HG02938 (cell line): ENCODE results near the gene MRPL32.
"Not testable (repeated sequence)": the region's sequence is repeated elsewhere in the genome, so short reads cannot be mapped to it uniquely, and the experiment has no call there.

Experiments
- ATAC-seq: cut with Tn5 transposase; IDR thresholded peaks from one replicate; pipeline ENCODE4 v1.9.1; 2021; ENCODE audit warnings: mild to moderate bottlenecking, moderate library complexity; ENCODE audit not compliant: unreplicated experiment

Gene MRPL32

DNA sequence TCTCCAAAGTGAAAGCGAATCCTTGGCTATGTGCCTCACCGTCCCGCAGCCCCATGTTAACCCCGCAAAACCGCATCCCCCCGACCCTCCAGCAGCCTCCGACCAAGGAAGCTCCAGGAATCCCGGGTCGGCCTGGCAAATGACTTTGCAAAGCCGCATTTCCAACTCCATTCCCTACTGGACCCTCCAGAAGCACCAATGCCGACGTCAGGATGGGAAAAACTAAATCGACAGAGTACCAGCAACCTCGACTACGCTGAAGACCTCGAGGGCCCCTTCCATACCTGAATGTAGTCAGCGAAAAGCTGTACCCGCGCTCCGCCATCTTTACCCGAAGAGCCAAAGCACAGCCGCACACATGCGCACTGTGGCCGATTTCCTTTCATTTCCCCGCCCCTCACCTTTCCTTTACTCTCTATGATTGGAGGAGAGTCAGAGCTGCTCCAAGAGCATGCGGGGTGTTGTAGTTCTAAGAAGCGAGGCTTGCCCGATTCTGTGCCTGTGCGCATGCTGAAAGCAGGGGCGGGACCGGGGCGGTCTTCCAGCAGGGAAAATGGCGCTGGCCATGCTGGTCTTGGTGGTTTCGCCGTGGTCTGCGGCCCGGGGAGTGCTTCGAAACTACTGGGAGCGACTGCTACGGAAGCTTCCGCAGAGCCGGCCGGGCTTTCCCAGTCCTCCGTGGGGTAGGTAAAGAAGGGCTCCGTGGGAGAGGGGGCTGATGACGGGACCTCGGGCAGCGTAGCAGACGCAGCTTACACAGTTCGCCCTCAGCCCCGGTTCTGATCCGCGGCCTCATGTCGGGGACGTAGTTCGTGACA is at the start of gene MRPL32, which contains the start of gene PSMA2:
TSS of gene MRPL32 (plus strand) at position 543 of the 818 bp plus-strand sequence. CDS start at position 554, 11 bp downstream.
TSS of gene PSMA2 (minus strand) at position 341 of the 818 bp plus-strand sequence. CDS start at position 325, 16 bp downstream.
- ATAC-seq: peak; percentile 100

DNA sequence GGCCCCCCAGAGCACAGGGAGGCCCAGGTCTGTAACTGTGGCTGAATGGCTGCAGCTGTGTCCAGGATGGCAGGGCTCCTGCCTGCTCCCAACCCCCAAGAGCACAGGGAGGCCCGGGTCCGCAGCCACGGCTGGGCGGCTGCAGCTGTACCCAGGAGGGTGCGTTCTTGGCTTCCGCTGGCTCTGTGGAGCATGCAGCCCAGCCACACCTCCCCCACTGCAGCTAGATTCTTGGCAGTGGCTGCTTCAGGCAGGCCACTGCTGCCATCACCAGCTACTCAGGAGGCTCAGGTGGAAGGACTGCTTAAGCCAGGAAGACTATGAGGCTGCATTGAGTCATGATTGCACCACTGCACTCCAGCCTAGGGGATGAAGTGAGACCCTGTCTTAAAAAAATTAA is 48.2 kb upstream of the MRPL32 start:
- ATAC-seq: no peak

DNA sequence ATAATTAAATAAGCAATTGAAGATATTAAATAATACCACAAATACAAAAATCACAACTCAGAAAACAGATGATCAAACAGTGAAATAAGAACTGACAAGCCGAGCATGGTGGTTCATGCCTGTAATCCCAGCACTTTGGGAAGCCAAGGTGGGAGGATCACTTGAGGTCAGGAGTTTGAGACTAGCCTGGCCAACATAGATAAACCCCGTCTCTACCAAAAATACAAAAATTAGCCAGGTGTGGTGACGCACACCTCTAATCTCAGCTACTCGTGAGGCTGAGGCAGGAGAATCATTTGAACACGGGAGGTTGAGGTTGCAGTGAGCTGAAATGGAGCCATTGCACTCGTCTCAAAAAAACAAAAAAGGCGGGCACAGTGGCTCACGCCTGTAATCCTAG is 47.0 kb upstream of the MRPL32 start:
- ATAC-seq: not testable (repeated sequence)

DNA sequence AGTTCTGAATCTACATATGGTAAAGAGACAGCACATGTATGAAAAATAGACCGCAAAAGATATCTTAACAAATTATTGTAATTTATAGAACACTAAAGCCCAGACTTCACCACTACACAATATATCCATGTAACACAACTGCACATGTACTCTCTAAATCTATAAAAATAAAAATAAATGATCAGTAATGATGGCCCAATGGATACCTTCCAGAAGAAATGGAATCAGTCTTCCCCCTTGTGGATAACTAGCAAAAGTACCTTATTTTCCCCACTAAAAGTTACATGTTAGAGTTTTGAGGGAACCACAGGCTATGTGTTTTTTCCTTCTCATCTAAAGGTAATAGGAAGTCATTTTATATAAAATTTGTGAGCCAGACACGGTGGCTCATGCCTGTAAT is 46.0 kb upstream of the MRPL32 start:
- no peak for ATAC-seq

DNA sequence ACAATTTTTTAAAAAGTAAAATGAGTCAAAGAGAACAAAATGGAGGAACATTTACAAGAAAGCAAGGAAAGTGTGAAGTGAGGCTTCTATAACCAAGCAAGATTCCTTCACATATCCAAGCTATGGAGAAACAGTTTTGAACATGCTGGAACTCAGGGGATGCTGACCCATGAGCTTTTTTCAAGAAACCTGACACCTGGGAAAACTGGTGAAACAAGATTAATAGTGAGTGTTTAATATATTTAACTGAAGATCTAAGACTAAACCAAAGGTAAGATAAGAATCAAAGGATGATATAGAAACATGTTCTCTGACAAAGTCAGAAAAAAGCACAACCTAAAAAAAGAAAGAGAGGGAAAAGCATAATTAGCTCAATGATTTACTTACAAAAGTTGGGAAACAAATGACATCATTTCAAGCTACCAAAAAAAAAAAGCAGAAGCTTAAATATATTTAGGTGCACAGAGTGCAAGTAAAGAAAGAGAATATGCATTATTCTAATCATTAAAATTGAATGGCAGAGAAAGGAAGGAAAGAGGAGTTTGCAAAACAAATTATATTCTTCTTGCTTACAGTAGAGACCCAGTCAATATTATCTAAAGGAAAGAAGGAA is 45.2 kb upstream of the MRPL32 start:
- no peak for ATAC-seq

DNA sequence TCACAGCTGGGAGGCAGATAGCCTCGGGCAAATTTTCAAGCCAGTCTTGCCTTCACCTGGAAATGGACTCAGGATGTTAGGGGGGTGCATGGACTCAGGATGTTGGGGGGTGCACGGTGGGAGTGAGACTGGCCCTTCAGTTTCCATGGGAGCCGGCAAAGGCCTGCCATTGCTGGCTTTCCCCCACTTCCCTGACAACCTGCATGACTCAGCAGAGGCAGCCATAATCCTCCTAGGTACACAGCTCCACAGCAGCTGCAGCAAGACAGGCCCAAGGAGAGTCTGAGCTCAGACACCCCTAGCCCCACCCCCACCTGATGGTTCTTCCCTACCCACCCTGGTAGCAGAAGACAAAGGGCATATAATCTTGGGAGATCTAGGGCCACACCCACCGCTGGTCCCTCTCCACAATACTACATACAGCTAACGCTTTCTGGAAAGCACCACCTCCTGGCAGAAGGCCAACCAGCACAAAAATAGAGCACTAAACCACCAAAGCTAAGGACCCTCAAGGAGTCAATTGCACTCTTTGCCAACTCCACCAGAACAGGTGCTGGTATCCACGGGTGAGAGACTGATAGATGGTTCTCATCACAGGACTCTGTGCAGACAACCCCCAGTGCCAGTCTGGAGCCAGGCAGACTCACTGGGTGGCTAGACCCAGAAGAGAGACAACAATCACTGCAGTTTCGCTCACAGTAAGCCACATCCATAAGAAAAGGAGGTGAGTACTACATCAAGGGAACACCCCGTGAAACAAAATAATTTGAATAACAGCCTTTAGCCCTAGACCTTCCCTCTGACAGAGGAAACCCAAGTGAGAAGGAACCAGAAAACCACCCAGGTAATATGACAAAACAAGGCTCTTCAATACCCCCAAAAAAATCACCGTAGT is 38.6 kb upstream of the MRPL32 start:
- ATAC-seq: no peak

DNA sequence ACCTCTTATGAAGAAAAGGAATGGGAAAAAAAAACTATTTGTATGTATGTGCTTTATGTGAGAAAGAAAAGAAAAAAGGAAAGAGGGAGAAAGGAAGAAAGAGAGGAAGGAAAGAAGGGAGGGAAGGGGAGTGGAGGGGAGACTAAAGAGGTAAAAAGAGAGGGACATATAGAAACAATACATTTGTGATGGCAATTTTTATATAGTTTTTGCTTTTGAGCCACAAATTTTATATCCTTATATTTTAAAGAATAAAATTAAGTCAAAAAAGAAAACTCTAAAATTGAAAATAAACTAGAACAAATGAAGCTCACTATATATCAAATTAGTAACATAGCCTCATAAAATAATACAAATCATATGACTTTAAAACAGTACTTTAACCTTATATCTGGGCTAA is 31.3 kb upstream of the MRPL32 start:
- no peak for ATAC-seq

DNA sequence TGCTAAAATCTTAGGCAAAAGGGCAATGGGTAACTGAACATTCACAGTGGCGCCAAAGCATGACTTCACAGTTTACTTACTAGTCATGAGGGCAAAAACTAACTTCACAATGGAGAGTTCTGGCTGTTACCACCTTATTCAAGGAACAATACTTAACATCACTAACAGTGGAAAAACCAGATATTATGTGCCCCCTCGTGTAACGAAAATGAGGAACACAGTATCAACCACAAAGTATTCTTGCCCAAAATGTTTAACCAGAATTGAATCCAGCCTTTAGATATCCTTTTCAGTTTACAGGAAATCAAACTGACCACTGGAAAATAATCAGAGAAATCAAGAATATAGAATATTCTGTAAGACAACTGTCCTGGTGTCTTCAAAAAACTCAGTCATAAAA is 29.8 kb upstream of the MRPL32 start:
- ATAC-seq: no peak

DNA sequence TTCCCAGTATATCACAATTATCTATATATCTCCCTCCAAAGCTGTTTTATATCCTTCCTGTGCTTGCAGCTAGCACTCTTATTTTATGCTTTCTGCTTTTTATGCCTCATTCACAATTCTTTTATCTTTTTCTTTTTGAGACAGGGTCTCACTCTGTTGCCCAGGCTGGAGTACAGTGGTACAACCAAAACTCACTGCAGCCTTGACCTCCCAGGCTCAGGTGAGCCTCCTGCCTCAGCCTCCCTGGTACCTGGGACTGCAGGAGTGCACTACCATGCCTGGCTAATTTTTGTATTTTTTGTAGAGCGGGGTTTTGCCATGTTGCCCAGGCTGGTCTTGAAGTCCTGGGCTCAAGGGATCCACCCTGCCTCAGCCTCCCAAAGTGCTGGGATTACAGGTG is 26.0 kb upstream of the MRPL32 start:
- ATAC-seq: no peak

DNA sequence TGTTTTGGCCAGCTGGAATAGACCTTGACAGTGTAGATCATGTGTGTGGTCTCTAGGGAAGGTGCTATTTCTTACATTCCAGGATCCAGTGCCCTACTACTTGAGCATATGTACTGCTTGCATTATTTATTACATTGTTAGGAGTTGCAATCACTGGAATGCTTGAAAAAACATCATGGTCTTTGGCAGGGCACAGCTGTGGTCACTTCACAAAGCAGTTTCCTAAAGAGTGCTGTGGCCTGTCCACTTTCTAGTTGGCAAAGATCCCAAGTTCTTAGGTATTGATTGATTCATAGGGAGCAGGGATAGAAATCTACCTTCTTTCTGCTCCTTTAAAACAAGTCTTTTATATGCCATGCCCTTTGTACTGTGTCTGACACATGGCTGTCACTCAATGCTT is 24.9 kb upstream of the MRPL32 start:
- no peak for ATAC-seq

DNA sequence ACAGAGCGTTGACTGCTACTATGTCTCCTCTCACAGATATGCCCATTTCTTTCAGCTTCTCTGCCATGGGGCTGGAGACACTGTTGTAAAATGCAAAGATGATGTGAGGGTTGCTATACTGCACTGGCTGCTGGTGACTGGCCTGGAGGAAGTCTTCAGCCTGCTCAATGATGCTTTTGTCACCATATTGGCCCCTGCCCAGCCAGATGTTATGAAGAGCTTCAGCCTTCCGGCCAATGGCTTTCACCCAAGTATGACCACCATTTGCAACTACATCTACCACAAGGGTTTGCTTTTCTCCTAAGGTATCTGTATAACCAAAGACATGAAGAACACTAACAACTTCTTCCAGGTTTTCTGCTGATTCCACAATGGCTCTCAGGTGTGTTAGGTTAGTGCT is 21.9 kb upstream of the MRPL32 start:
- no peak for ATAC-seq

DNA sequence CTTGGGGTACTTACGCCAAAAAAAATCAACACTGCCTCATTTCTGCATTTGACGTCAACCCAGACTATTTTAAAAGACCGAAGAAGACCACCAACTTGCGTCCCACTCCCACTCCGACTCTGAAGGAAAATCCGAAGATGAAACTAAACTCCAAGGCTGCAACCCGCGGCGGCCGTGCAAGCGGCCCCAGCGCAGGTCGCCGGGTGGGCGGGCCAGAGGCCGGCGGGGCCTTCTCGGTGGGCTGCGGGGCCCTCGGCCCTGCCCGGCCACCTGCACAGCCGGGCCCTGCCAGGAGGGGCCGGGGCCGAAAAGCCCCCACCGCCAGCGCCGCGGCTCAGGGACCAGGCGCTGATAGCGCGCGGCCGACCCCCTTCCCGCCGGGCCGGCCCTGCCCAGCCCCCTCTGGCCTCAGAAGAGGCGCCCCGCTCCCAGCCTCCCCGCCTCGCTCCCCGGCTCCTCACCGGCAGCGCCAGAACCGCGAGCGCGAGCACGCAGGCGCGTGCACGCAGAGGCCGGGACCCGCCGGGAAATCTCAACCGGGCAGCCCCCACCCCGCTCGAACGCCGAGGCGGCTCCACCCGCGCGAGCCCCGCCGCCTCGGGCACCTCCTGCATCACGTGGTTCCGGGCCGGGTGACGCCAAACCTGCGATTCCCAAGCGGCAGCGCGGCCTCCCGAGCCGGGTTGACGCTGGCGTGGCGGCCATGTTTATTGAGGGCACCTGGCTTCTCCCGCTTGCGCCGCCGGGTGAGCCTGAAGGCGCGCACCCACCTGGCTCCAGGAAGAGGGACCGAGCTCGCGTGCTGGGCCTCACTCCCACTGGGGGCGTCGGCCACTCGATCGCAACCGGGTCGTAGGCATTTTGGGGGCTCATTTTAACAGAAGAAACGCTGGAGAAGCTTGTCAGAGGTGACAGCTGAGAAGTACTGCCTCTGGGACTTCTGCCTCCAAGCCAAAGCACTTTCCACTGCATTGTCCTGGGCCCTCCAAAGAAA is 20.4 kb upstream of the MRPL32 start, which contains the start of gene C7orf25:
TSS of gene C7orf25 (minus strand) at position 617 of the 994 bp plus-strand sequence. CDS start 1,170 bp downstream, outside the sequence.
- peak; percentile 82 for ATAC-seq

DNA sequence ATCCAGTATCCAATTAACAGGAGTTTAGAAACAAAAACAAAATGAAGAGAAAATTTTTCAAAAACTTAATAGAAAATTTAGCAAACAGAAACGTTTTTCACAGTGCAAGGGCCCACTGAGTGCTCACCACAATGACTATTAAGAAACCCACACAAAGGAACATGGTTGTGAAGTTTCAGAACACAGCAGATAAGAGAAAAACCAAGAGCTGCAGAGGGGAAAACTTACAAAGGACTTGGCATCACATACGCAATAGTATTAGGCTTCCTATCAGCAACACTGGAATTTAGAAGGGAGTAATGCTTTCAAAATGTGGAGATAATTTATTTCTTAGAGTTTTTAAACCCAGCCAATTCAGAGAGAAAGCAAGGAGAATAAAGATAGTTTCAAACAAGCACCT is 18.6 kb upstream of the MRPL32 start:
- no peak for ATAC-seq

DNA sequence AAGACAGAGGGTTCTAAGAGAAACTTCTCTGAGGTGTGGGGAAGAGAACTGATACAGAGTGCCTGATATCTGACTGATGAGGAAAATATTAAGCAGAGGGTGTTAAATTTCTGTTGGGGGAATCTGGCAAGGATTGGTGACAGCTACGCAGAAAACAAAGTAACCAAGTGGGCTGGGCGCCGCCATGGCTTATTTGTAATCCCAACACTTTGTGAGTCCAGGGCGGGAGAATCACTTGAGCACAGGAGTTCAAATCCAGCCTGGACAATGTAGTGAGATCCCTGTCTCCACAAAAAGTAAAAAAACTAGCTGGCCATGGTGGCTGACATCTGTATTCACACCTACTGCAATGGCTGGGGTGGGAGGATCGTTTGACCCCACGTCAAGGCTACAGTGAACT is 18.2 kb upstream of the MRPL32 start:
- ATAC-seq: no peak

DNA sequence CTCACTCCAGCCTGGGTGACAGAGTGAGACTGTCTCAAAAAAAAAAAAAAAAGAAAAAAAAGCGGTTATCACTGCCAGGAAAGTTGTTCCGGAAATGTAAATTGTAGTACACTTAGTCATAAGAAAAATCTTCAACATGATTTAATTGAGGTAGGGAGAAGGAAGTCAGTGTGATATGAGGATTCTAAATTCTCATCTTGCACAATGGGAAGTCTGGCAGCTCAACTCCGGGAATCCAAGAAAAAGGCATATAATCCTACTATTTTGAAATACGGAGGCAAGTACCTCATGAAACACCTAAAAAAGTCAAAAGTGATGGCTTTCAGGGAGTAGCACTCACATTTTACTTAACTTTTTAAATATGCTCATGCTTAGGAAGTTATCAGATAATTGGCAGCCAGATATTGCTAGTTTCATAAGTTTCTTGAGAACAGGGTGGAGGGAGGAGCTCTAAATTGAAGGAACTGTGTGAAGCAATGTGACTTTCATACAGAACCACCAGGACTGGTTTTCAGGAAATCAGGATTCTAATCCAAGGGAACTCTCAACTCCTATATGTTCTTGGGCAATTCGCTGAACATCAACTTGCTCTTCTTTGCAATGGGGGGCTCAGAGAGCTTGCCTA is 17.6 kb upstream of the MRPL32 start:
- no peak for ATAC-seq

DNA sequence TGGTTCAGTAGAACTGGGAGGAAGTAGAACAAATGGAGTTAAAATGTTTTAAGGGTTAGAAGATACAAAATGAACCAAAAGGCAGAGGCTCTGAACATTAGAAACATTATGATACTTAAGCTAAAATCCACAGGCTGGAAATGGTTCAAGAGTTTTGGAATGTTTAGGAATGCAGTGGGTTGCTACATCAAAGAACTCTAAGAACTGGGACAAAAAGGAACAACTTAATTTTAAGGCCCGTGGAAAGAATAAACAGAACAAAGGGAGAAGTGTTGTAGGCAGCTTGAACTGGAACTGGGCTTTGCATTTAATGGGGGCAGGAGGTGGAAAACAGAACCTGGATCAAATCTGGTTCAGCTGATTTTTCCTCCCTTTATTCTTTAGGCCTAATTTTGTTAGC is 16.8 kb upstream of the MRPL32 start:
- ATAC-seq: no peak

DNA sequence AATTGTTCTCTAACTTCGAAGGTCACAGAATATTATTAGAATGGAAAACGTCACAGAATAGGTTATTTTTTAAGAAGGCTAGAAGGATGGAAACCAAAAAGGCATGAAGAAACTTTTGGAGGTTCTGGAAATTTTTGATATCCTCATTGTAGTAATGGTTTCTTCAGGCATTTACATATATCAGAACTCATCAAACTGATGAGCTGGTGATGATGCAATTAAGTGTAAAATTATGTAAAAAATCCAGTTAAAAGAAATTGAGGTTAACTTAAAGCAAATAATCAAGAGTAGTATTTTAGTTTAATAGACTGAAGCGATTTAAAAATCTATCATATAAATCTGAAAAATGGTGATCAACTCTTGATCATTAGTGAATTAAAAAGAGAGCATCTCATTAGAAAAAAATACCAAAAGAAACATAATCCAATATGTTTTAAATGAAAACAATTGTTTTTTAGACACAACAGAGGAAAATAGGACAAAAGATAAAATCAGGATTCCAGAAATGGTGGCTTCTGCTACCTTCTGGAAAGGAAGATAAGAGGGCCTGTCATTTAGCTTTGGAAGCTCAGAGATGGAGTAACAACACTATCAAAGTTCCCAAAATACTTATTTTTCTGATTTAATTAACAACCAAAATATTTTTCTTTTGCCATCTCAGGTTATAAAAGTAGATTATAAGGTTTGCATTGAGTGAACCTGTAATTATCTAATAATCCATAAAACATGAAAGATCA is 10.0 kb upstream of the MRPL32 start:
- ATAC-seq: no peak

DNA sequence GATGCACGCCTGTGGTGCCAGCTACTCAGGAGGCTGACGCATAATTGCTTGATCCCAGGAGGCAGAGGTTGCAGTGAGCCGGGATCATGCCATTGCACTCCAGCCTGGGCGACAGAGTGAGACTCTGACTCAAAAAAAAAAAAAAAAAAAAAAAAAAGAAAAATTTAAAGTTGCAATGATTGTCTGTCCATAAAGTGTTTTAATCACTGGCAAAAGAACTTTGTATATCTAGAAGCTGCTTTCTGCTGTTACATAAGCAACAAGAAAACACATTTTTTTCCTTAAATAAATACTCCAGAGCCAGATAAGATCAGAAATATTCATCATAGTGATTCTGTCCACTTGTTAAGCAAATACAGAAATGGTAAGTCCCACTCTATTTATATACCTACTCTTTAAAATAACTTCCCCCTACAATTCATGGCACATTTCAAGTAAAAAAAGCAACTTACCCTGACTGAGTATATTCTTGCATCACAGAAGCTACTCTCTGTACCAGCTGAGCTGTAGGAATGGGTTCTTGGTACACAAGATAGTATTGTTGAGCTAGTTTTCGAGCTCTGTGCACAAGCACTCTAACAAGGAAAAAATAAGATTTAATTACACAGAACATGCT is 7.8 kb upstream of the MRPL32 start:
- ATAC-seq: no peak
